GM12873 (cell line): Measurements from ENCODE around the gene TRIM29.

Experiments
- CTCF ChIP-seq: IDR thresholded peaks from 2 replicates; pipeline ENCODE4 v1.5.1; 2012; ENCODE audit warnings: low read depth, mild to moderate bottlenecking, moderate library complexity, low read length, control low read depth; ENCODE audit not compliant: insufficient read depth; ENCODE audit errors: missing control alignments

TRIM29 gene

GRCh38 chr11:120066738-120067437 lies 71.0 kb downstream of the TRIM29 start:
- no peak for TF ChIP-seq CTCF

GRCh38 chr11:120065876-120066275 lies 72.0 kb downstream of the TRIM29 start:
- no peak for TF ChIP-seq CTCF

GRCh38 chr11:120065176-120065575 lies 72.7 kb downstream of the TRIM29 start:
- no peak for TF ChIP-seq CTCF

GRCh38 chr11:120064341-120064740 lies 73.6 kb downstream of the TRIM29 start:
- TF ChIP-seq CTCF = no peak

GRCh38 chr11:120063686-120064340 lies 74.1 kb downstream of the TRIM29 start:
- no peak for TF ChIP-seq CTCF

GRCh38 chr11:120062561-120062930 lies 75.4 kb downstream of the TRIM29 start:
- no peak for TF ChIP-seq CTCF

- no peak for TF ChIP-seq CTCF
These were observed 76.0 kb downstream of the TRIM29 start for GRCh38 chr11:120061761-120062560.
